Fibroblast of lung (primary cell): ENCODE measurements around the gene PTPMT1. TPM values are rescaled to one million over a fixed set of nuclear protein-coding genes. Genes with fewer than 3 reads are reported as not detected.
A peak's percentile ranks its signal among the peaks of the same experiment; 100 is the strongest.

Experiments
- DNase-seq, 2 donors: peaks; one replicate each; pipeline versions ENCODE4 v3.0.0 to v3.0.0-alpha.2; 2010; ENCODE audit warnings: low read depth in 2 of 2
- H2AFZ ChIP-seq: 2 replicates; pipeline ENCODE4 v1.5.1; 2012; ENCODE audit warnings: low read length, control low read depth, inconsistent platforms
- H3K27ac ChIP-seq: 2 replicates; pipeline ENCODE4 v1.5.1; 2011; ENCODE audit warnings: low read length, control low read depth; ENCODE audit not compliant: insufficient read depth
- H3K27me3 ChIP-seq: 2 replicates; pipeline ENCODE4 v1.5.1; 2011; ENCODE audit warnings: mild to moderate bottlenecking, low read length; ENCODE audit not compliant: control insufficient read depth, insufficient read depth
- H3K36me3 ChIP-seq: 2 replicates; pipeline ENCODE4 v1.5.1; 2011; ENCODE audit warnings: low read length; ENCODE audit not compliant: control insufficient read depth, insufficient read depth
- H3K4me1 ChIP-seq: 2 replicates; pipeline ENCODE4 v1.5.1; 2011; ENCODE audit warnings: low read length; ENCODE audit not compliant: control insufficient read depth, insufficient read depth; ENCODE audit errors: extremely low read depth
- H3K4me2 ChIP-seq: 2 replicates; pipeline ENCODE4 v1.5.1; 2011; ENCODE audit warnings: low read length, control low read depth; ENCODE audit not compliant: insufficient read depth; ENCODE audit errors: extremely low read depth
- H3K4me3 ChIP-seq, 4 experiments: fragments of 200-600 bp in 1 of 4; sonication (generic) in 1 of 4; replicated peaks in 1 of 4; 2 replicates each; pipeline ENCODE4 v1.5.1; 2011 to 2016; ENCODE audit warnings: low read length in 4 of 4, low read depth in 3 of 4, mild to moderate bottlenecking in 3 of 4, control low read depth in 2 of 4, inconsistent platforms in 1 of 4, mixed read lengths in 1 of 4; ENCODE audit not compliant: insufficient read depth in 1 of 4; ENCODE audit errors: control extremely low read depth in 1 of 4
- H3K79me2 ChIP-seq: 2 replicates; pipeline ENCODE4 v1.5.1; 2012; ENCODE audit warnings: mild to moderate bottlenecking, low read length, inconsistent platforms; ENCODE audit not compliant: control insufficient read depth, insufficient read depth
- H3K9ac ChIP-seq: 2 replicates; pipeline ENCODE4 v1.5.1; 2011; ENCODE audit warnings: mild to moderate bottlenecking, low read length, control low read depth; ENCODE audit not compliant: insufficient read depth
- H3K9me3 ChIP-seq: 2 replicates; pipeline ENCODE4 v1.5.1; 2012; ENCODE audit warnings: low read depth, low read length; ENCODE audit not compliant: control insufficient read depth, insufficient read depth
- H4K20me1 ChIP-seq: 2 replicates; pipeline ENCODE4 v1.5.1; 2011; ENCODE audit warnings: low read length; ENCODE audit not compliant: control insufficient read depth, insufficient read depth; ENCODE audit errors: extremely low read depth
- CTCF ChIP-seq, 2 donors: IDR thresholded peaks in 1 of 2; conservative IDR thresholded peaks in 1 of 2; 1 replicate in 1 of 2; 2 replicates in 1 of 2; pipeline ENCODE4 v1.5.1; 2011 to 2012; ENCODE audit warnings: low read length in 2 of 2, control low read depth in 1 of 2, inconsistent platforms in 1 of 2, low read depth in 1 of 2, mild to moderate bottlenecking in 1 of 2
- EZH2 ChIP-seq: IDR thresholded peaks from 2 replicates; pipeline ENCODE4 v1.5.1; 2012; ENCODE audit warnings: low read length, control low read depth, mild to moderate bottlenecking; ENCODE audit errors: missing control alignments
- polyA plus RNA-seq, 2 donors: library from polyadenylated mRNA; depleted of rRNA in 1 of 2; stranded (reverse) in 1 of 2; unstranded in 1 of 2; fragments of >200 nt; gene quantifications; 2 replicates each; pipeline ENCODE4 v1.2.1, GENCODE V29; 2011 to 2012; ENCODE audit warnings: missing spikeins in 1 of 2
- total RNA-seq: library from RNA; depleted of rRNA; stranded (reverse); fragments of >200 nt; gene quantifications from 2 replicates; pipeline ENCODE4 v1.2.1, GENCODE V29; 2014

PTPMT1 gene
- total and polyA plus RNA-seq, 2 donors (not counting 1 experiment from before 2014, with no cell fraction given): 55.4 to 84.9 TPM

GRCh38 chr11:47589584-47589976 lies 24.2 kb downstream of the PTPMT1 start:
- Histone ChIP-seq H3K36me3 (no peaks in the 10 kb centered on the region), H3K27me3 (peaks cover 34% of the 10 kb centered on the region), H3K4me2 (no peak overlapping the region), H3K27ac (no peak overlapping the region), H3K9me3 (no peaks in the 10 kb centered on the region), H3K4me1 (no peaks in the 10 kb centered on the region), H3K9ac (no peak overlapping the region), H3K4me3 (no peak overlapping the region), H2AFZ (no peak overlapping the region), H3K79me2 (no peaks in the 10 kb centered on the region), H4K20me1 (no peaks in the 10 kb centered on the region)
- TF ChIP-seq EZH2: no peak
- no peak for TF ChIP-seq CTCF (conservative IDR thresholded peaks at IDR 0.05 in 1 of 2, IDR thresholded peaks at IDR 0.05 in 1 of 2; ENCODE audit: low read depth in 1 of 2, low read length in 2 of 2)
- DNase-seq: no peak

GRCh38 chr11:47589977-47590861 lies 24.8 kb downstream of the PTPMT1 start:
- Histone ChIP-seq H3K27me3 (peaks cover 40% of the 10 kb centered on the region), H3K27ac (no peak overlapping the region), H3K36me3 (no peaks in the 10 kb centered on the region), H3K4me2 (no peak overlapping the region), H3K4me1 (no peaks in the 10 kb centered on the region), H3K79me2 (no peaks in the 10 kb centered on the region), H3K9ac (no peak overlapping the region), H3K4me3 (no peak overlapping the region), H2AFZ (peak overlapping the region; percentile 15), H4K20me1 (no peaks in the 10 kb centered on the region), H3K9me3 (no peaks in the 10 kb centered on the region)
- TF ChIP-seq CTCF (conservative IDR thresholded peaks at IDR 0.05 in 1 of 2, IDR thresholded peaks at IDR 0.05 in 1 of 2; ENCODE audit: low read depth in 1 of 2, low read length in 2 of 2): no peak
- no peak for TF ChIP-seq EZH2
- peak in 1 of 2 donors; percentile 25 for DNase-seq

GRCh38 chr11:47591764-47592163 lies 26.4 kb downstream of the PTPMT1 start:
- H3K9me3 ChIP-seq: no peaks in the 10 kb centered on the region
- H3K27me3 ChIP-seq: peaks cover 41% of the 10 kb centered on the region
- H3K4me1 ChIP-seq: no peaks in the 10 kb centered on the region
- no peaks in the 10 kb centered on the region for H3K36me3 ChIP-seq
- DNase-seq: no peak
- no peaks in the 10 kb centered on the region for H3K79me2 ChIP-seq
- no peak overlapping the region for H2AFZ ChIP-seq
- no peak overlapping the region for H3K4me2 ChIP-seq
- H3K27ac ChIP-seq: no peak overlapping the region
- TF ChIP-seq EZH2 (no peak), CTCF (conservative IDR thresholded peaks at IDR 0.05 in 1 of 2, IDR thresholded peaks at IDR 0.05 in 1 of 2; ENCODE audit: low read depth in 1 of 2, low read length in 2 of 2) (no peak)
- no peak overlapping the region for H3K9ac ChIP-seq
- H3K4me3 ChIP-seq: no peak overlapping the region
- H4K20me1 ChIP-seq: no peaks in the 10 kb centered on the region
